ENCODE measurements around the gene LLGL1.

The LLGL1 gene

DNA sequence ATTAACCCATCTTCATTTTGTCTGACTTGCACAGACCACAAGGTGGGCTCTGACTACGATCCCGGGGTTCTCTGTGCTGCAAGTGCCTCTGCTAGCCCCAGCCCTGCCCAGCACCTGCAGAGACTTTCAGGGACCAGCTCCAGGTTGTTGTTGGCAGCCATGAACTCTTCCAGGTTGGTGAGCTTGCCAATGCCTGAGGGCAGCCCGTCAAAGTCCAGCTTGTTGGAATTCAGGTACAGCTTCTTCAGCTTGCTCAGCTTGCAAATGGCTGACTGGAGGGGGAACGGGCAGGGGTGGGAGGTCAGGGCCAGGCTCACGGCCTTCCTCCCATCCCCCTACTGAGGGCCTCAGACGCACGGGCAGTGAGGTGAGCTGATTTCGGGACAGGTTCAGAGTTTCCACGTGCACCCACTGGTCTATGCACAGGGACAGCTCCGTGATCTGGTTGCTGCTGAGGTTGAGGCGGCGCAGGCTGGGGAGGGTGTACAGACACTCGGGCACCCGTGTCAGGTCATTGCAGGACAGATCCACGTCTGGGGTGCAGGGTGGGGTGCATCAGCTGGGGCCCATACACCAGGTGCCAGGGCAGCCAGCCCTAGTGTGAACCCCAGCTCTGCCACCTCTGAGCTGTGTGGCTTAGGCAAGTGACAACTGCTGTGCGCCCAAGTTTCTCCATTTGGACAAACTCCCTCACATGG lies 27.9 kb downstream of the LLGL1 start:
- DNase-seq (ENCODE audit: low read depth): no peak

DNA sequence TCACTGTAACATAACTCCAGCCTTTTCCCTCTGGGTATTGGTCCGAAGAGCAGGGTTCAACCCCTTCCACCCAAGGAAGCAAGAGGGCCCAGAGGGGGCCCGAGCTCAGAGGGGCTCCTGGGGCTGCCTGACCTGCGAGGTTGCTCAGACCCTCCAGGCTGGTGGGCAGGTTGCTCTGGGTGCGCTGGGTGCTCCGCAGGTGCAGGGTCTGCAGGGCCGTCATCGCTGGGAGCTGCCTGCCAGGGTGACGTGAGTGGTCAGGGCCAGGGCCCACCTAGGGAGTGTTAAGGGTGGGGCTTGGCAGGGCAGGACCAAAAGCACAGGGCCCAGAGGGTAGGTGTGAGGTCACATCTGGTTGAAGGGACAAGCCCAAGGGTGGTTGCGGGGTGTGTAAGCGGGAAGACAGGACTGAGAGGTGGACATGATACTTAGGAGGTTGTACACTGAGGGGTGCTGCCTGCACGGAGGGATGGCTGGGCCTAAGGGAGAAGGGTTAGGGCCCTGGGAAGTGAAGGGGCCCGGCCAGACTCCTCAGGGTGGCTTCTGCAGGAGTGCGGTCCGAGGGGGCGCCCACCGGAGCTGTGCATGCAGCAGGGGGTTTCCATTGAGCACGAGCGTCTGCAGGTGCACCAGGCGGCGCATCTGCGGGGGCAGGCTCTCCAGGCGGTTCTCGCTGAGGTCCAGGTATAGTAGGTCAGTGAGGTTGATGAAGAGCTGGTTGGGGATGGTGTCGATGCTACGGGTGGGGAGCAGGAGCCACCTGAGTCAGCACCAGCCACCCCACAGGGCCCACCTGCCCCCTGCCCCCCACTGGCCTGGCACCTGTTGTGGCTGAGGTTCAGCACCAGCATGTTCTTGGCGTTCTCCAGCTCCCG lies 28.7 kb downstream of the LLGL1 start:
- no peak for DNase-seq (ENCODE audit: low read depth)

DNA sequence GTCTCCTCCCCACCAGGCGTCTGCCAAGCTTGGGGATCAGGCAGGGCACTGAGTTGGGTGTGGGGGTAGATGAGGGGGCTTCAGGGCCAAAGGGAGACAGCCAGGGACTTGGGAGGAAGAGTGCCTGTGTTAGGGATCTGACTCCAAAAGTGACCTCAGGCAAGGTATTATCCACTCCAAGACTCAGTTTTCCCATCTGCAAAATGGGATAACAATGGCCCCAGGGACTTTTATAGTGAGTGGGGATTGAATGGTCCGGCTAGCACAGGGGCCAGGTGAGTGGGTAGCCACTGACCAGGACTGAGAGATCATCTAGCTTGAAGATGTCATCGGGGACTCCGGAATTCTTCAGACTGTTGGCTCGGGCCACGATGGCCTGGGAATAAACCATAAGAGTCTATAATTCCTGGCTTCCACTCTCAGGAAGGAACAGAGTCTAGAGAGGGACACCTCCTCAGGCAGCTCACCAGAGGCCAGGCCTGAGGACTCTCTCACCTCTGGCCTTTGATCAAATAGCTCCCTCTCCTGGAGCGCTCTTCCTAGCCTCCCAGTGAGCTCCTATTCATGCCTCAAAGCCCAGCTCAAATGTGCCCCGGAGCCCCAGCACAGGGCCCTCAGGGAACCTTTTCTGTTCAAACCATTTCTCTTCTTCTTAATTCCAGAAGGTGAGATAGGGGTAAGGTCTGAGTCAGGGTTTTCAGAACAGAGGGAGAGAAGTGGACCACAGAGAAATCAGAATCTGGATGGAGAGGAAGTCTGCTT lies 29.6 kb downstream of the LLGL1 start:
- no peak for DNase-seq (ENCODE audit: low read depth)

DNA sequence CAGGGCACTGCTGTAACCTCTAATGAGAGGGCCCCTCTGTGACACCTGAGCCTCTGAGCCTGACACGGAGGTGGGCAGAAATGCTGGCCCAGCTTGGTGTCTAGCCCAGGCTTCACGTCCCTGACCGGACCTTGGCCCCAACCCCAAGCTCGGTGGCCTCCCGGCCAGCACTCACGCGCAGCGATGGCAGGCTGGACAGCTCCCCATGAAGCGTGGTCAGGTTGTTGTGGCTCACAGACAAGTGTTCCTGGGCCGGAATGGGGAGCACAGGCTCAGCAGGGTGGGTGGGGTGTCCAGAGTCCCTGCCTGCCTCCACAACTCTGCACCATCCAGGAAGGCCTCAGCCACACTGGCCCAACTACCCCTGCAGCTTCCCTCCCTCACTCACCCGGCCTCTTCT lies 30.9 kb downstream of the LLGL1 start:
- DNase-seq (ENCODE audit: low read depth): no peak

DNA sequence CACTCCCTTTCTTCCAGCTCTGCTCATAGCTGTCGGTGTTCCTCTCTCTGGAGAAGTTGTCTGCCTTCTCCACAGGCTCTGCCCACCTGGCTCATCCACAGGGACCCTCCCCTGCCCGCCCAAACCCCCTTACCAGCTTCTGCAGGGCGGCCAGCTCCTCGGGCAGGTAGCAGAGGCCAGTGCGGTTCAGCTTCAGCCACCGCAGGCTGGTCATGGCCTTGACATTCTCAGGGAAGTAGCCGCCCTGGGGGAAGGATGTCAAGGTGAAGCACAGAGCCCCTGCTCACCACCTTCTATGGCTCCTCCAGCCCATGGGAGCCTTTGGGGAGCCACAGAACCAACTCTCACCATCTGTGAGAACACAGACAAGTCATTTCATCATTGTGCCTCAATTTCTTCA lies 31.3 kb downstream of the LLGL1 start:
- DNase-seq (ENCODE audit: low read depth): no peak

DNA sequence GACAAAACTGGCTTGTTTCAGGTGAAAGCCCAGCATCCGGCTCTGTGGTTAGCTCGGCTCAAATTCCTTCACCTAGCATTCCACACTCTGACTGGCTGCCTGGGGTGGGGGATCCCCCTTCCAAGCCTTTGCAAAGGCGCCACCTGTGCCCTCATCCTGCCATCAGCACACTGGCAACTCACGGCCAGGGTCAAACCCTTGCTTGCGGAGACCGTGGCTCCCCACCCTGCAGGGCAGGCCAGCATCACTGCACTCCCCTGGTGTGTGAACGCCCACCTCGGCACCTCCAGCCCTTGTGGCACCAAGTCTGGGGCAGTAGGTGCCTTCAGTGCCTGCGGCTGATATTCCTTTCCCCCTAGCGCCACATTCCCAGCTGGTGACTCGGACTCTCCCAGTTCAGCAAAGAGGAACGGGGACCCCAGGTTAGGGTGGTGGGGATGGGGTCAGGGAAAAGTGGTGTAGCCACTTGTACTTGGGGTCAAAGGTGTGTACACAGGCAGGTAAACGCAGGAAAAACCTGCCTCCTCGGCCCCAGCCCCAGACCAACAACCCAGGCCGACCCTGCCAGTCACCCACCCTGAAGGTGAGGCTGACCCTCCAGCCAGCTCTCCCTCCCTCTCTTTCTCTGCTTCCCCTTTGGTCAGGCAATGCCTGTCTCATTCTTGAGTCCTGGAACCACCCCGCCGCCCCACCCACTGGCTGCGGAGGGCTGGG lies 32.0 kb downstream of the LLGL1 start:
- DNase-seq (ENCODE audit: low read depth): no peak

DNA sequence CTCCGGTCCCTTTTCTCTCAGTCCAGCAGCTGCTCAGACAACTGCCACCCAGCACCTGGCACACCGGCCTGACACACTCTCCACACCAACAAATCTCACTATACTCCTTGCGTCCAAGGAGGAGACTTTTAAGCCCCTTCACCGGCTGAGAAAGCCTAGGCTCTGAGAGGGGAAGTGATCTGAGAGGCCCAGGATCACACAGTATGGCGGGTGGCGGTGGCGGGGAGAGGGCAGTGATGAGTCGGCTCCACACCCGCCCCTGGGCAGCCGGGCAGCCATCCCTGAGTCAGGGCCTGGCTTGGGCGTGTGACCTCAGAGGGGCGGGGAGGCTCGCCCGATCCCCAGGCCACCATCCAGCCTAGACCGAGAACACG lies 32.5 kb downstream of the LLGL1 start:
- peak; percentile 63 for DNase-seq (ENCODE audit: low read depth)

DNA sequence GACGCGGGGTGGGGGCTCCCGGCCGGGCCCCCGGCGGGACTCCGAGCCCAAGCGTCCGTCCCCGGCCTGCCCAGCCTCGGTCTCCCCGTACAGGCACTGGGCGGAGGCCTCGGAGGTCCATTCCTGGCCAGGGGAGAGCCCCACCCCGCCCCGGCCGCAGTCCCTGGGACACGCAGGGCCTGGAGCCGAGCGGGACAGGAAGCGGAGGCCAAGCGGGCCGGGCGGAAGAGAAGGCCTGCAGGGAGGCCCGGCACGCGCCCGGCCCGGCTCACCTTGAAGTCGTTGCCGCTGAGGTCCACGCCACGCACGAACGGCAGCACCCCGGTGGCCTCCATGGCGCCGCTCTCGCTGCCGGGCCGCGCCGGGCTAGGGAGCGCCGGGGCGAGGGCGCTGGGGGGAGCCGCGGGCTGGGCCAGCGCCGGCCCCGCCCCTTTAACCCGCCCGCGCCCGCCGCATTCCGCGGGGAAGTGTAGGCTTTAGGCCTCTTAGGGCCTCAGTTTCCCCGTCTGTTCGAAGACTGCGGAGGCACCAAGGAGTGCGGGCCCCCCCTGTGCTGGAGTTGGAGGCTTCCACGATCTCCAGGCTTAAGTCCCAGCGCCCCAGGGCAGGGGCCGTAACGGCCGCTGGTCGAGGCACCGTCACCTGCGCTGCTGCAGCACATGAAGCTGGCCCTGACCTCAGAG lies 33.1 kb downstream of the LLGL1 start, which contains the start of gene FLII:
Gene FLII, minus strand, starts transcription at position 383 of the 683 bp plus-strand sequence. Its CDS starts 48 bp downstream, at position 335.
- no peak for DNase-seq (ENCODE audit: low read depth)

DNA sequence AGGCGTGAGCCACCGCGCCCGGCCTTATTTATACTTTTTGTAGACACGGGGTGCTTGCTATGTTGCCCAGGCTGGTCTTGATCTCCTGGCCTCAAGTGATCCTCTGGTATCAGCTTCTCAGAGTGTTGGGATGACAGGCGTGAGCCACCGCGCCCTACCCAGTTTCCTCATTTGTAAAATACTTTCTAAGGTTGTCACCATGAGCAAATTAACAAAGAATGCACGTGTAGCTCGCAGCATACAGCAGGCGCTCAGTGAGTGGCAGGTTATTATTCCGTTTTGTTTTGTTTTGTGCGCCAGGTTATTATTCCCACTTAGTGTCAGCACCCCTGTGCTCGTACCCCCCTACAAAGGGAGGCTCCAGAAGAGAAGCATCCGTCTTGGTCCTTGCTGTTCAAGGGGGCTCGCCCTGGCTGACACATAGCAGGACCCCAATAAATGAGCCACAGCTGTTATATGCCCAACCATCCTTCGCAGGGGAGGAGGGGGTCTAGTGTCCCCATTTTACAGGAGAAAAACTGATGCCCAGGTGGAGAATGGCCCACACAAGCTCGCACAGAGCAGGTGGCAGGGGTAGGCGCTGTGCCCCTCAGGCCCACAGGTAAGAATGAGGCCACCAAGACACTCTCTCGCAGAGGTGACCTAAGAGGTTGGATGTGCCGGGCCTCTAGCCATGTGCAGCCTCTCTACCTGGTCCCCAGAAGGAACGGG lies 34.3 kb downstream of the LLGL1 start:
- DNase-seq (ENCODE audit: low read depth): peak; percentile 65

DNA sequence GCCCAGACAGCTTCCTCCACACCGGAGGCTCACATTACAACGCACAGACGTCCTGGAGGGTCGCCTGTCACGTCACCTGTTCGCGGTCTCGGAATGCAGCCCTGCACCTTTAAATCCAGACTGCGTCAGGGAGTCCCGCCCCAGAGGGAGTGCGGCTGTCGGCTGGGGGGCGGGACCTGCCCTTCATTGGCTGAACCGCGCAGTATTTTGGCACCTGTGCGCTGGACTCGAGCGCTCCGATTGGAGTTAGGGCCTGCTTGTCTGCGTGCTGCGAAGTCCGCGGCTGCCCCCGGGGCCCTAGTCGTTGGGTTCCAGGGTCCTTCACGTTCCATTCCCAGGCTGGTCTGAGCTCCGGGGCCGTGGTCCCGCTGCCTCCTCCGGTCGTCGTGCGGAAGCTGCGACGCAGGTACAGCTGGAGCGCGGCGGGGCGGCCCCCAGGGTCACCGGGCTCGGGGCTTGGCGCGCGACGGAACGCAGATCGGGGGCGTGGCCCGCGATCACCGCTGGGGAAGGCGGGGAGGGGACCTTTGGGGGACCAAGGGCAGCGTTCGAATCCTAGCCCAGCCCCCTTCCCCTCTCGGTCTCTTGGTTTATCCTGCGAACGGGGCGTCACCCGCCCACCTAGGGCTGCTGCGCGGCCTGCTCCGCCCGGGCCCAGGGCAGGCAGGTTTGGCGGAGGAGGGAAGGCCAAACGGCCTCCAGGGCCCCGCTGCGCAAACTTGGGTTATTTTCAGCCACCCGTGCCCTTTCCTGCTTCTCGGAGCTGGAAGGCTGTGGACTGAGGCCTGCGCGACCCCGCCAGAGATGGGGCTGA lies 35.1 kb downstream of the LLGL1 start, which contains the start of gene MIEF2:
Gene MIEF2, plus strand, starts transcription at position 331 of the 814 bp plus-strand sequence. CDS start 2,059 bp downstream, outside the sequence.
- DNase-seq (ENCODE audit: low read depth): peak; percentile 80

DNA sequence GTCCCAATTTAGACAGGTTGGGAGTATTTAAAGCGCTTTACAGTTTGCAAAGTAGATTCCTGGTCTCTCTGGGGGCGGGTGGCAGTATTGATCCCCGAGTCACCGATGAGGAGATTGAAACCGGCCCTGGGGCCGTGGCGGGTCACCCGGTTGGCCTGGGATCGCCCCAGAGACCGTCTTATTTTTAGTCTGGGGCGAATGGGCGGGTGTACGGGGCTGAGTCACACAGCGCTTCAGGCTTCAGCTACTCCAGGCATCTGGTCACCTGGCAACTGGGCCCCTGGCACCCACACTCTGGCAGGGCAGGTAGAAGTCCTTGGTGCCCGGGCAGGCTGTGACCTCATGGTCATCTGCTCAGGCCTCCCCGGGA lies 35.7 kb downstream of the LLGL1 start:
- DNase-seq (ENCODE audit: low read depth): no peak

DNA sequence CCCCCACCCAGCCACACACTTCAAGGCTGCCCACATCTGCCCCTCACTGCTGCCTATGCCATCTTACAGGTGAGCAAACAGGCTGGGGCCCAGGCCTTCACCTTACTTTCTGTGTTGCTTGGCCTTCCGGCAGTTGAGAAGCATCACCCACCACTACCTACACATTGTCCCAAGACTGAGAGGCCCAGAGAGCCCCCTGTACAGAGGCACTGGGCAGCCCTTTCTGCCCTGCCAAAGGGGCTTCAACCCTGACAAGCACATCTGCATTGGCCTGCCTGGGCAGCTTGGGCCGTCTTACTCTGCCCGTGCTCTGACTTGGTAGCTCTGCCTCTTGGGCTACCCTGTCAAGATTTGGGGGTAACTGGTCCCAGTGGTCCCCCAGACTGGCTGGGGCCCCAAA lies 36.2 kb downstream of the LLGL1 start:
- DNase-seq (ENCODE audit: low read depth): no peak

DNA sequence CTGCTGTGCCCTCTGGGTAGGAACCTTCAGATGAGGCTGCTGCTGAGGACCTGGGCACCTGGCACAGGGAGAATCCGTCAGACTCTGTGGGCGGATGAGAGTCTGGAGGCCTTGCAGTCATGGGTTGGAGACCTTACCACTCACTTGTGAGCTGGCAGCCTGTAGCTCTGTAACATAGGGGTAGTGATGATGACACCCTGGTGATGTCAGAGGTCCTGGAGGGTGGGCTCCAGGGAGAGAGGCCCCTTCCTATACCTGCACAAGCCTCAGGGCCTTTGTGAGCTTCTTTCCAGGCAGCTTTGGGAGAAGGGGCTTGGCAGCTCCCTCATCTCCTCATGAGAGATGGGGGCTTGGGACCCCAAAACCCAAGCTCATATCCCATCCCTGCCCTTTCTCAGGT lies 36.7 kb downstream of the LLGL1 start:
- DNase-seq (ENCODE audit: low read depth): no peak

DNA sequence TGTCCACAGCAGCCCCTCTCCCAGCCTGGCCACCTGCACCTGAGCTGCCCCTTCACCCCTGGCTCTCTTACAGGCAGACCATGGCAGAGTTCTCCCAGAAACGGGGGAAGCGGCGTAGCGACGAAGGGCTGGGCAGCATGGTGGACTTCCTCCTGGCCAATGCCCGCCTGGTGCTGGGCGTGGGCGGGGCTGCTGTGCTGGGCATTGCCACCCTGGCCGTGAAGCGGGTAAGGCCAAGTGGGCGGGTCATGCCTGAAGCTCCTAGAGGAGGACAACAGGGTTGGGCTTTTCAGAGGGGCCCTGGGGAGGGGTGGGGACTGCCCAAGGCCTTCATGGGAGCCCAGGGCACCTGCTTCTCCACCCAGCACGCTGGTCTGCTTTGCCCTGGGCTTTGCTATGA lies 37.2 kb downstream of the LLGL1 start:
- no peak for DNase-seq (ENCODE audit: low read depth)

DNA sequence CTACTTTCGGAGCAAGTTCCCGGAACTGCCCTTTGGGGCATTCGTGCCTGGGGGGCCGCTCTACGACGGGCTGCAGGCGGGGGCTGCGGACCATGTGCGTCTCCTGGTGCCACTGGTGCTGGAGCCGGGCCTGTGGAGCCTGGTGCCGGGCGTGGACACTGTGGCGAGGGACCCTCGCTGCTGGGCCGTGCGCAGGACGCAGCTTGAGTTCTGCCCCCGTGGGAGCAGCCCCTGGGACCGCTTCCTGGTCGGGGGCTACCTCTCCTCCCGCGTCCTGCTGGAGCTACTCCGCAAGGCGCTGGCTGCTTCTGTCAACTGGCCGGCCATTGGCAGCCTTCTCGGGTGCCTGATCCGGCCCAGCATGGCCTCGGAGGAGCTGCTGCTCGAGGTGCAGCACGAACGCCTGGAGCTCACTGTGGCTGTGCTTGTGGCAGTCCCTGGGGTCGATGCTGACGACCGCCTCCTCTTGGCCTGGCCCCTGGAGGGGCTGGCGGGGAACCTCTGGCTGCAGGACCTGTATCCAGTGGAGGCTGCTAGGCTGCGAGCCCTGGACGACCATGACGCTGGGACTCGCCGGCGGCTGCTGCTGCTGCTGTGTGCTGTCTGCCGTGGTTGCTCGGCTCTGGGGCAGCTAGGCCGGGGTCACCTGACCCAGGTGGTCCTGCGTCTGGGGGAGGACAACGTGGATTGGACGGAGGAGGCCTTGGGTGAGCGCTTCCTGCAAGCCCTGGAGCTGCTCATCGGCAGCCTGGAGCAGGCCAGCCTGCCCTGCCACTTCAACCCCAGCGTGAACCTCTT lies 38.6 kb downstream of the LLGL1 start:
- no peak for DNase-seq (ENCODE audit: low read depth)

DNA sequence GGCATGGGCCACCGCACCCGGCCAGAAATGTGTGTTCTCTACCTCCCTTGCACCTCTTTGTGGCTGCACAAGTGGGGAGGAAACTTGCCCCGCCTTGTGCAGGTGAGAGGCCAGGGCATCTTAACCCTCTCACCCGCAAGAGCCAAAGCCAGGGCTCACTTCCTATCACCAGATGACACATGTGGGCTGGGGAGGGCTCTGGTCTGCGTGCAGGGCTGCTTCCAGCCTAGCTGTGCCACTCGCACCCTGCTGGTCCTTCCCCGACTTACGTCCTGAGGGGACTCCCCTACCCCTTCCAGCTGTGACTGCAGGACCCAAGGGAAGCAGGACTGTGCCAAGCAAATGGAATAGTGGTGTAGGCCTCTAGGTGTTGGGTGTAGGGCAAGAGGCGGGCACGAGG lies 41.9 kb downstream of the LLGL1 start:
- DNase-seq (ENCODE audit: low read depth): no peak

DNA sequence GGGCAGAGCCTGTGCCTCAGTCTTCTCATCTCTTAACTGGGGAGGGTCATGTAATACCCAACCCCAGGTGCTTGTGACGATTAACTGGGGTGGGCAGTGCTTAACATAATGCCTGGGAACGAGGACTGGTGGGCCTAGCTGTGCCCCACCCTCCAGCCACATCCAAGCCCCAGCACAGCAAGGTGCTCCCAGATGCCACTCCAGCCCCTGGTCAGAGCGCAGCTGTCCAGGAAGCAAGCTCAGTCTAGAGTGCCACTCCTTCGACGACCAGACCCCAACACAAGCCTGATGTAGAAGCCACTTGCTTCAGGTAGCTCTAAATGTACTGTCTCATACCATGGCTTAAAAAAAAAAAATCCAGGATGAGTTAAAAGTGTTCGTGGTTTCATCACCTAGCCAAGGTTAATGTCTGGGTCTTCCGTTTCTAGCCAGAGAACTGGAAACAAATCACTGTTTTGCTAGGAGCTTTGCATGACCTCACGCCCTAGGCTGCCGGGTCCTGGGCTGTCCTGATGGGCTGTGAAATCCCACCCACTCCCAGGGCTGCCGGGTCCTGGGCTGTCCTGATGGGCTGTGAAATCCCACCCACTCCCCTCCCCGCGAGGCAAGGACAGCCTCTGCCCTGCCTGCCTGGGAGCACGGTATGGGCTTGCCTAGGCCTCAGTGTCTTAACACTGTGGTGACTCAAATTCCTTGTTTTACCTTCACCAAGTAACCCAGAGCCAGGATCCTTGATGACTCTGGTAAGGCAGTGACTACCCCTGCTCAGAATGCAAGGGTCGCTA lies 42.7 kb downstream of the LLGL1 start:
- DNase-seq (ENCODE audit: low read depth): no peak

All from HS-5 (cell line).